ENCODE data around the gene ZNF276. TPM values are rescaled to one million over a fixed set of nuclear protein-coding genes. Genes with fewer than 3 reads are reported as not detected.
"Not testable (repeated sequence)": the region's sequence is repeated elsewhere in the genome, so short reads cannot be mapped to it uniquely, and the experiment has no call there.

Gene ZNF276
- total RNA-seq, 1 donor from 2014 or later = 20.7 TPM

DNA sequence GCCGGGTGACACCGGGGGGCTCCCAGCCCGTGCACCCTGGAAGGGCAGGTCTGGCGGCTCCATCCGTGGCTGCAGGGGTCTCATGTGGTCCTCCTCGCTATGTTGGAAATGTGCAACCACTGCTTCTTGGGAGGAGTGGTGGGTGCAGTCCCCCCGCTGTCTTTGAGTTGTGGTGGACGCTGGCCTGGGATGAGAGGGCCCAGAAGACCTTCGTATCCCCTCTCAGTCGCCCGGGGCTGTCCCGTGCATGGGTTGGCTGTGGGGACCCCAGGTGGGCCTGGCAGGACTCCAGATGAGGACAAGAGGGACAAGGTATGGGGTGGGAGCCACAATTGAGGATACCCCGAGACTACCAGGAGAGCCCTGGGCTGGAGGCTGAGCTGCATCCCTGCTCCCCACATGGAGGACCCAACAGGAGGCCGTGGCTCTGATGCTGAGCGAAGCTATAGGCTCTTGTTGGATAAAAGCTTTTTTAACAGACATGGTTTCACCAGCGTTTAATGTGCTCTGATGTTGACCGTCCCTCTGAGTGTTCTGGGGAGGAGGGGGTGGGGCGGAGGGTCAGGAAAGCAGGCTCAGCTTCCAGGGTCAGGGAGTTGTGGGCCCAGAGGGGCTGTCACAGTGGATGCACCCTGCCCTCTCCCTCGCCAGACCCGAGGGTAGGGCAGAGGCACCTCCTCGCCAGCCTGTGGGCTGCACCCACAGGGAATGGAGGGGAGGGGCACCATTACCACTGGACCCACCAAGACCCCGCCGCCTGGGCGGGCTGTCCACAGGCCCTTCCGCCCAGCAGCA, 25.3 kb upstream of the ZNF276 start:
- no peak for DNase-seq (ENCODE audit: low read depth)

- DNase-seq (ENCODE audit: low read depth) = no peak
These were observed 24.6 kb upstream of the ZNF276 start for GRCh38 chr16:89696670-89697128.

GRCh38 chr16:89697161-89697615, 24.1 kb upstream of the ZNF276 start:
- DNase-seq (ENCODE audit: low read depth) = no peak

GRCh38 chr16:89697616-89698331, 23.6 kb upstream of the ZNF276 start:
- DNase-seq (ENCODE audit: low read depth) = no peak

DNA sequence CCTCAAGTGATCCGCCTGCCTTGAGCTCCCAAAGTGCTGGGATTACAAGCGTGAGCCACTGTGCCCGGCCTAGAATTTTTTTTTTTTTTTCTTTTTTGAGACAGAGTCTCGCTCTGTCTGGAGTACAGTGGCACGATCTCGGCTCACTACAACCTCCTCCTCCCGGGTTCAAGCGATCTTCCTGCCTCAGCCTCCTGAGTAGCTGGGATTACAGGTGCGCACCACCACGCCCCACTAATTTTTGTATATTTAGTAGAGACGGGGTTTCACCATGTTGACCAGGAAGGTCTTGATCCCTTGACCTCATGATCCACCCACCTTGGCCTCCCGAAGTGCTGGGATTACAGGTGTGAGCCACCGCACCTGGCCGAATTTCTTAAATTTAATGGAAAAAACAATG, 22.6 kb upstream of the ZNF276 start:
- not testable (repeated sequence) for DNase-seq (ENCODE audit: low read depth)

DNA sequence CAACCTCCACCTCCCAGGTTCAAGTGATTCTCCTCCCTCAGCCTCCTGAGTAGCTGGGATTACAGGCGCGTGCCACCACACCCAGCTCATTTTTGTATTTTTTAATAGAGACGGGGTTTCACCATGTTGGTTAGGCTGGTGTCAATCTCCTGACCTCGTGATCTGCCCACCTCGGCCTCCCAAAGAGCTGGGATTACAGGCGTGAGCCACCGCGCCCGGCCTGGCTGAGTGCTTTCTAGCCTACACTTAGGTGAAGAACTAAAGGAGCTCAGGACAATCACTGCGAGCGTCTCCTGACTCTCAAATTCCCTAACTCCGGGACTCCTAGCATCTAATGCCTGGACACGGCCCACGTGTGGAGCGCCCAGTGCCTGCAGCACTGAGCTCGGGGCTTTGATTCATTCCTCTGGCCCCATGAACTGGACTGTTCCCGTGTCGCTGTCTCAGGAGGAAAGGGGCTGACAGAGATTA, 21.7 kb upstream of the ZNF276 start:
- not testable (repeated sequence) for DNase-seq (ENCODE audit: low read depth)

- peak; percentile 93 for DNase-seq (ENCODE audit: low read depth)
These were observed 21.2 kb upstream of the ZNF276 start for GRCh38 chr16:89700100-89700648.

DNA sequence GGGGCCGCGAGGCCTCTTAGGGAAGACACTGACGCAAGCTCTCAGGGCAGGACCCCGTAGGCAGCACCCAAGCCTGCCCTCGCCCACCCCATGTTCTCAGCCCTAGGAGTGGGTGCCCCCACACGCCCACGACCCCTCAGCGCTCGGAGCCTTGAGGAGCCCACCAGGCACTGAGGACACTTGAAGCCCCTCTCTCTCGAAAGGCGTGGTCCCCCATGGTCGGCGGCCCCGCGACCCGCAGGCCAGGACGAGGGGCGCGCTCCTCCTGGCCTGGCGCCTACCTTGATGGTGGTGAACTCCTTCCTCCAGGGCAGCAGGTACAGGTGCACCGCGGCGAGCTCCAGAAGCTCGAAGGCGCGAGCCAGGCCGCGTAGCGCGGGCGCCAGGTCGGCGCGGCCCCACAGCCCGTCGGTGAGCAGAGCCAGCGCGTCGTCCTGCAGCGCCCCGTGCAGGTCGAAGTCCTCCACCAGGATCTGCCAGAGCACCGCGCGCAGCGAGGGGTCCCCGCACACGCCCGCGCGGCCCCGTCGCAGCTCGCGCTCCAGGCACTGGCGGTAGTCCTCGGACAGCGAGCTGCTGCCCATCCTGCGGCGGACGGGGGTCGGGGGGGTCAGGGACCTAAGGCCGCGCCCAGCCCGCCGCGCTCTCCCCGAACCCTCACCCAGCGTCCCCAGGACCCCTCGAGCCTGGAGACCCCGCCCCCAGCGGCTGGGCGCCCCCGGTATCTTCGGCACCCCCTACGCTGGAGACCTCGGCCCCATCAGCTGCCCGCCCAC, 20.5 kb upstream of the ZNF276 start:
- peak; percentile 34 for DNase-seq (ENCODE audit: low read depth)

DNA sequence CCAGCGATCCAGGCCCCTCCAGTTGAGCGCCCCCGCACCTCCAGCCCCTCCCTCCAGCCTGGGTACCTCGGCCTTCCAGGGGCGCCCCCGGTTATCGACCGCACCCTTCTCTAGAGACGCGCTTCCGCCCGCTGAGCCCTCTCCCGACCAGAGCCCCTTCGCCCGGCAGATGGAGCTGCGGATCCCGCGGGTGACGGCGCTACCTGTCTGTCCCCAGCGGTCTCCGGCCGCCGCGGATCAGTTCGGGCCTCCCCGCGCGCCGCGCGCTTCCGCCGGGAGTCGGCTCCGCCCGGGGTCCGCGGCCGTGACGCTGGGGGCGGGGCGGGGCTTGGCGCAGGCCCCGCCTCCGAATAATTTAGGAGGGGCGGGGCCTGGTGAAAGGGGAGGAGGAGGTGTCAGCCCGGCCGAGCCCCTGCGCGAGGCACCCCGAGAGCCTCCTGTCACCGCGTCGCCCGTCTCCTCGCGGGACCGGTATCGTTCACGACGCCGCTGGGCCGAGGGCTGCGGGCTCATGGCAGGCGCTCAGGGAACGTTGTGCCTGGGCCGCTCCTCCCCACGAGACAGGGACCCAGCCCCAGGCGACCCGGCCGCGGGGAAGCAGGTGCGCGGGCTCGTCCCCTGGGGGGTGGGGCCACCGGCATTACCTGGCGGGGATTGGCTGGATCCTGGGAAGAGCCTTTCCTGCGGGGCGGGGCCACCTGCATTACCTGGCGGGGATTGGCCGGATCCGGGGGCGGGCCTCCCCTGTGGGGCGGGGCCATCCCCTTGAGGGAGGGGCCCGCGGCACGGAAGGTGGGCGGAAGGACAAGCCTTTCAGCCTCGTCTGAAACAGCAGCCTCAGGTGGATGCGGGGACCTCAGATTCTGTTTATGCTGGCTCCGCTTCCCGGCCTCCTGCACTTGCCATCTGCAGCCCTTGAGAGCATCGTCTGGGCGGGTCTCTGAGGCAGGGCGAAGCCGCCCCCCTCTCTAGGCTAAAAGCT, 19.6 kb upstream of the ZNF276 start, which contains the start of gene SPATA2L:
SPATA2L (minus strand) TSS at position 281 of the 982 bp plus-strand sequence. CDS start 473 bp downstream, outside the sequence.
- peak; percentile 83 for DNase-seq (ENCODE audit: low read depth)

GRCh38 chr16:89704281-89704680, 17.1 kb upstream of the ZNF276 start:
- no peak for DNase-seq (ENCODE audit: low read depth)

- DNase-seq (ENCODE audit: low read depth) = no peak
These were observed 16.3 kb upstream of the ZNF276 start for GRCh38 chr16:89705006-89705405.

GRCh38 chr16:89706518-89707260, 14.6 kb upstream of the ZNF276 start:
- DNase-seq (ENCODE audit: low read depth) = no peak

DNA sequence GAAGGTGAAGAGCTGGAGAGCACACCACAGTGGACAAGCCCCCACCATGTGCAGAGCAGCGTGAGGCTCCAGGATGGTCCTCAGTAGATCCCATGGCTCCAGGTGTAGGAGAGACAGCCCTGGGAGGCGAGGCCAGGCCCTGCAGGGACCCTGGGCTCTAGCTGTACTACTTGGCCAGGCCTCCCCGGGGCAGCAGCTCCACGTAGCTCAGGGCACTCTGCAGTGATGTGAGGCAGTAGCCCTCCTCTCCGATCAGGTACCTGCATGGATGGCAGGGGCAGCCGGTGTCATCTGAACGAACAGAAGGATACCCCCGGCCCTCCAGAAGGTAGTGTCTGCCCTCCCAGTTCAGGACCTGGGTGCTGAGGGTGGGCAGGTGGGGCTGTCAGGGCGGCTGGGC, 13.6 kb upstream of the ZNF276 start:
- DNase-seq (ENCODE audit: low read depth) = no peak

- no peak for DNase-seq (ENCODE audit: low read depth)
These were observed 12.8 kb upstream of the ZNF276 start for GRCh38 chr16:89708481-89708931.

GRCh38 chr16:89709166-89709565, 12.2 kb upstream of the ZNF276 start:
- no peak for DNase-seq (ENCODE audit: low read depth)

DNA sequence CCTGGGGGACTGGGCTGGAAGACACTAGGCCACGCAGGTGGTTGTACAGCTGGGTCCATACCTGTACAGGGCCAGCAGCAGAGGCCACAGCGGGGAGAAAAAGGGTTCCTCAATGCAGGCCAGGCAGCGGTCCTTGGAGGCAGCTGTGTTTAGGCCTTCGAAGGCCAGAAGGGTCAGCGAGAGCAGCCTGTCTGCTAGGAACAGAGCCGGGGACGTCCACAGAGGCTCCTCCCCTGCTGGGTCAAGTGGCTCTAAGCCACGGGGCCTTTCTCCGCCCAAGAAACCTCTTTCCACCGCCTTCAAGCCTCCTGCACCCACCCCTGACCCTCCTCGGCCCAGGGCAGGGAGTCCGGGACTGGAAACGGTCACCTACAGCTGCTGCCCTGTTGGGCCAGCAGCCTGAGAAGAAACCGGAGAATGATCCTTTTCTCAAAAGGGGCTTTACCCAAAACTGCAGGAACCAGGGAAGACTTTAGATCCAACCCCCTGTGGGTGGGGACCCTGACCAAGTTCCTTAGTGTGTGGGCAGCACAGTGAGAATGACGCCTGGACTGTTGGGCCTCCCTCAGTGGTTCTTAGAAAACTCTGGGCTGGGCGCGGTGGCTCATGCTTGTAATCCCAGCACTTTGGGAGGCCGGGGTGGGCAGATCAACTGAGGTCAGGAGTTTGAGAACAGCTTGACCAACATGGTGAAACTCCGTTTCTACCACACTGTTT, 11.5 kb upstream of the ZNF276 start:
- DNase-seq (ENCODE audit: low read depth) = no peak

GRCh38 chr16:89710709-89711564, 10.4 kb upstream of the ZNF276 start:
- DNase-seq (ENCODE audit: low read depth) = no peak
